ENCODE measurements around the gene MPC1L.

- TF ChIP-seq, protein P1, sequence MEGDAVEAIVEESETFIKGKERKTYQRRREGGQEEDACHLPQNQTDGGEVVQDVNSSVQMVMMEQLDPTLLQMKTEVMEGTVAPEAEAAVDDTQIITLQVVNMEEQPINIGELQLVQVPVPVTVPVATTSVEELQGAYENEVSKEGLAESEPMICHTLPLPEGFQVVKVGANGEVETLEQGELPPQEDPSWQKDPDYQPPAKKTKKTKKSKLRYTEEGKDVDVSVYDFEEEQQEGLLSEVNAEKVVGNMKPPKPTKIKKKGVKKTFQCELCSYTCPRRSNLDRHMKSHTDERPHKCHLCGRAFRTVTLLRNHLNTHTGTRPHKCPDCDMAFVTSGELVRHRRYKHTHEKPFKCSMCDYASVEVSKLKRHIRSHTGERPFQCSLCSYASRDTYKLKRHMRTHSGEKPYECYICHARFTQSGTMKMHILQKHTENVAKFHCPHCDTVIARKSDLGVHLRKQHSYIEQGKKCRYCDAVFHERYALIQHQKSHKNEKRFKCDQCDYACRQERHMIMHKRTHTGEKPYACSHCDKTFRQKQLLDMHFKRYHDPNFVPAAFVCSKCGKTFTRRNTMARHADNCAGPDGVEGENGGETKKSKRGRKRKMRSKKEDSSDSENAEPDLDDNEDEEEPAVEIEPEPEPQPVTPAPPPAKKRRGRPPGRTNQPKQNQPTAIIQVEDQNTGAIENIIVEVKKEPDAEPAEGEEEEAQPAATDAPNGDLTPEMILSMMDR (IDR thresholded peaks at IDR 0.05): no peak
- TF ChIP-seq POLR2A (IDR thresholded peaks at IDR 0.05): no peak
- no peak for TF ChIP-seq POLR2AphosphoS5 (IDR thresholded peaks at IDR 0.05)
These were observed 10.7 kb upstream of the MPC1L start for GRCh38 chrX:40612511-40612910.

All from breast epithelium (tissue), 3 donors.